Gastroesophageal sphincter (tissue), 4 donors: Measurements from ENCODE around the gene FAM177B. TPM values are rescaled to one million over a fixed set of nuclear protein-coding genes. Genes with fewer than 3 reads are reported as not detected.

ENCODE experiments used
- ATAC-seq: fragments of 150-250 bp; one replicate; pipeline ENCODE4 v1.9.1; 2016; ENCODE audit warnings: mild to moderate bottlenecking, moderate library complexity
- H3K27ac ChIP-seq, 4 donors: fragments of 200-600 bp; sonication (generic) in 3 of 4; 1 replicate in 3 of 4; 2 replicates in 1 of 4; pipeline ENCODE4 v1.5.1; 2016 to 2019
- H3K27me3 ChIP-seq: fragments of 200-600 bp; sonication (generic); one replicate; pipeline ENCODE4 v1.5.1; 2019
- H3K36me3 ChIP-seq, 2 donors: fragments of 200-600 bp; sonication (generic); one replicate each; pipeline ENCODE4 v1.5.1; 2019; ENCODE audit warnings: control low read depth in 1 of 2
- H3K4me1 ChIP-seq, 3 donors: fragments of 200-600 bp; sonication (generic); 1 replicate in 2 of 3; 2 replicates in 1 of 3; pipeline ENCODE4 v1.5.1; 2016 to 2019; ENCODE audit warnings: control low read depth in 2 of 3
- H3K4me3 ChIP-seq, 2 donors: fragments of 200-600 bp; sonication (generic); one replicate each; pipeline ENCODE4 v1.5.1; 2019; ENCODE audit warnings: mild to moderate bottlenecking in 1 of 2, moderate library complexity in 1 of 2
- H3K9me3 ChIP-seq, 3 donors: fragments of 200-600 bp; sonication (generic); one replicate each; pipeline ENCODE4 v1.5.1; 2017 to 2019; ENCODE audit warnings: control low read depth in 2 of 3
- EP300 ChIP-seq: sonication (generic); formaldehyde crosslinking; IDR thresholded peaks from one replicate; pipeline ENCODE4 v1.6.1; 2017; ENCODE audit warnings: antibody characterized with exemption, mild to moderate bottlenecking
- POLR2A ChIP-seq, 2 donors: fragments of 450-650 bp; IDR thresholded peaks; one replicate each; pipeline ENCODE4 v1.6.1; 2017; ENCODE audit warnings: antibody characterized with exemption in 2 of 2, mild to moderate bottlenecking in 2 of 2, moderate library complexity in 1 of 2
- POLR2AphosphoS5 ChIP-seq: sonication (generic); formaldehyde crosslinking; IDR thresholded peaks from one replicate; pipeline ENCODE4 v1.6.1; 2017; ENCODE audit warnings: antibody characterized with exemption
- WGBS, 2 donors: methylation state at CpG; one replicate each; pipeline ENCODE4 v1.1.5; 2018; ENCODE audit warnings: low coverage in 1 of 2; 5-methylcytosine and 5-hydroxymethylcytosine counted together
- total RNA-seq, 4 donors: library from RNA; depleted of rRNA; stranded (reverse); fragments of >200 nt; gene quantifications; one replicate each; pipeline ENCODE4 v1.1.0, GENCODE V29; 2016
- TF ChIP-seq, protein P1 (sequence below), 4 experiments: fragments of 200-600 bp in 2 of 4; fragments of 450-650 bp in 2 of 4; sonication (generic) in 1 of 4; IDR thresholded peaks; one replicate each; pipeline ENCODE4 v1.5.1; 2017 to 2019; ENCODE audit warnings: antibody characterized with exemption in 4 of 4, mild to moderate bottlenecking in 2 of 4, moderate library complexity in 2 of 4

FAM177B gene
- total RNA-seq, 4 donors from 2014 or later: 0.73 TPM; not detected in 3

DNA sequence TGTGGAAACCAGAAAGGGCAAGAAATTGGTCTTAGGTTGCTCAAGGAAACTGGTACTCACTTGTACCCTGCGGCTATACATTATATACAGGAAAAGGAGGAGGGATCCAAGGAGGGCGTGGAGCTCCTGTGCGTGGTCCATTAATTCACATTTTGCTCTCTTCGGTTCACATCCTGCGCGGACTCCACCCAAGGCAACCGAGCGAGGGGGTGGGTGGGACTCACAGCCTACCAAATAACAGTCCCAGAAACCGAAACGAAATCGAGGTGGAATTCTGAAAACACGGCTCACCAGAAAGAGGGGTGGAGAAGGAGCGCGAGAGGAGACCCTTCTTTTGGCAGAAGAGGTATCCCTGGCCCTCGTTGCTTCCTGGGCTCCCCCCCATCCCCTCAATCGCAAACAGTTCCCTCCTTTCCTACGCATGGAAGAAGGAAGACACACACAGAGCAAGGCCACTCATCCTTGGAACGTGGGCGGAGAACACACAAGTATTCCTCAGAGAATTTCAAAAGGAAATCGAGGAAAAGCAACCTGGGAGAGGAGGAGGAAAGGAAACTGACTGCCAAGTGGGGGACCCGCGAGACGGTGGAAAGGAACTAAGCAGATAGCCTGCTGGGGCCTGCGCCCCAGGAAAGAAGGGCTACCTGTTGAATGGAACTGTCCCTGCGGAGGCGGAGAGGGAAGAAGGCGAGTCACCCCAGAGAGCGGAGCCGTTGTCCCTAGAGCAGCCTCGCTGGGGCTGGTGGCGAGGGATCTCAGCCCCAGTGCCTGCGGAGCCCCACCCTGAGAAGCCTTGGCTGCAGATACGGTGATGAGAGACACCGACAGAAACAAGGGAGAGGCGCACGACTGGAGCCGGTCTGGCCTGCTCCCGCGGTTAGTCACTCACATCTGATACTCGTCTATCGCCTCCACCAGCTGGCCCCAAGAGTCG is 25.4 kb upstream of the FAM177B start:
- 0% methylated on average over 9 to 18 of the region's 42 CpGs for WGBS, 2 donors

DNA sequence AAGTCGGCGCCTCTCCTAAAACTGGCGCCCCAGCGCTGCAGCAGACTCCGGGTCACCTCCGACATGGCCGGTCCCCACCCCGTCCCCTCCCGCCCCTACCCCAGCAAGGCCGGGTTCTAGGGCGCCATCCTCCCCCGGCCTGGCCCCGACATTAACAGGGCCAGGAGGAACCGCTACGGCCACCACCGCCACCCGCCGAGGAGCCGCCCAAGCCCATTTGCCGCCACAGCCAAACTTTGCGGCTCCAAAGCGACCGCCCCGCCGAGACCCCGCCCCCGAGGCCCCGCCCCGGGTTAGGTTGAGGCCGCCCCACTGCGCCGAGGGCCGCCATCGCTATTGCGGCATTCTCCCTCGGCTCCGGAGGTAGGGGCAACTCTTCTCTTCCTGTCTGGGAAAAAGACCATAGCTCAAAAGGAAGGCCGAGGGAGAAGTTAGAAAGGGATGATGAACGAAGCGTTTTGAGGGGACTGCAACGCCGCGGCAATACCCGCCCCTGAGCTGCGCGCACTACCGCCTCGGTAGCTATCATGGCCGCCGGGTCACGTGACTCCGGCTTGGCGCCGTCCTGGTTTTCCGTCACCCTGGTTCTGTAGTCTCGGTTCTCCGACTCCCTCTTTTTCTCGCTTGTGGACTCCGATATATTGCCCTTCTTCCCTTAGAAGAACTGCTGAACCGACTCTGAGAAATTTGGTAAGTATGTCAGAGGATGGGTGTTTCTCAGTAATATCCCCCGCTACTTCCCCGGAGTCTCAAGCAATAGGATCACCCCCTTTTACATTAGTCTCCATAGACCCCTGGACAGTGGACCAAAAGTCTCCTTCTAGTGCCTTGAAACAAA is 24.5 kb upstream of the FAM177B start, which contains the start of the genes AIDA and BROX:
AIDA (minus strand) TSS at position 239 of the 838 bp plus-strand sequence; CDS start at position 65, 174 bp downstream.
BROX (plus strand) TSS at position 312 of the 838 bp plus-strand sequence. CDS start 3,136 bp downstream, outside the sequence.
- H3K9me3 ChIP-seq: no peaks in the 10 kb centered on the region
- peak within 1 kb of the TSS; percentile 70 to 91 for H3K4me3 ChIP-seq
- no peaks in the 10 kb centered on the region for H3K27me3 ChIP-seq
- 0% methylated on average over 1 of the region's 62 CpGs; no CpG with 5 or more reads in 1 of the 2 donors for WGBS, 2 donors
- H3K27ac ChIP-seq: peak within 1 kb of the TSS; percentile 94 to 97 (median 97)
- H3K4me1 ChIP-seq: peaks cover 0 to 61% (median 17%) of the 10 kb centered on the region in 3 donors
- H3K36me3 ChIP-seq: peaks cover 0 to 26% of the 10 kb centered on the region in 2 donors
- TF ChIP-seq, protein P1, sequence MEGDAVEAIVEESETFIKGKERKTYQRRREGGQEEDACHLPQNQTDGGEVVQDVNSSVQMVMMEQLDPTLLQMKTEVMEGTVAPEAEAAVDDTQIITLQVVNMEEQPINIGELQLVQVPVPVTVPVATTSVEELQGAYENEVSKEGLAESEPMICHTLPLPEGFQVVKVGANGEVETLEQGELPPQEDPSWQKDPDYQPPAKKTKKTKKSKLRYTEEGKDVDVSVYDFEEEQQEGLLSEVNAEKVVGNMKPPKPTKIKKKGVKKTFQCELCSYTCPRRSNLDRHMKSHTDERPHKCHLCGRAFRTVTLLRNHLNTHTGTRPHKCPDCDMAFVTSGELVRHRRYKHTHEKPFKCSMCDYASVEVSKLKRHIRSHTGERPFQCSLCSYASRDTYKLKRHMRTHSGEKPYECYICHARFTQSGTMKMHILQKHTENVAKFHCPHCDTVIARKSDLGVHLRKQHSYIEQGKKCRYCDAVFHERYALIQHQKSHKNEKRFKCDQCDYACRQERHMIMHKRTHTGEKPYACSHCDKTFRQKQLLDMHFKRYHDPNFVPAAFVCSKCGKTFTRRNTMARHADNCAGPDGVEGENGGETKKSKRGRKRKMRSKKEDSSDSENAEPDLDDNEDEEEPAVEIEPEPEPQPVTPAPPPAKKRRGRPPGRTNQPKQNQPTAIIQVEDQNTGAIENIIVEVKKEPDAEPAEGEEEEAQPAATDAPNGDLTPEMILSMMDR (IDR thresholded peaks at IDR 0.05): no peak
- no peak for TF ChIP-seq EP300
- TF ChIP-seq POLR2AphosphoS5: peak; percentile 50
- TF ChIP-seq POLR2A (IDR thresholded peaks at IDR 0.05): peak in 1 of 2 donors; percentile 48
- peak; percentile 94 for ATAC-seq

More for the DNA sequence above, 25.4 kb upstream of the FAM177B start:
- H3K4me3 ChIP-seq: peak overlapping the region; percentile 70 to 91
- no peak for TF ChIP-seq EP300
- TF ChIP-seq, protein P1 (IDR thresholded peaks at IDR 0.05): no peak
- no peak for TF ChIP-seq POLR2A (IDR thresholded peaks at IDR 0.05)
- TF ChIP-seq POLR2AphosphoS5: no peak
- no peaks in the 10 kb centered on the region for H3K27me3 ChIP-seq
- H3K9me3 ChIP-seq: no peaks in the 10 kb centered on the region
- H3K36me3 ChIP-seq: peaks cover 0 to 17% of the 10 kb centered on the region in 2 donors
- peak overlapping the region; percentile 94 to 97 (median 97) for H3K27ac ChIP-seq
- peak; percentile 52 for ATAC-seq
- H3K4me1 ChIP-seq: peaks cover 0 to 61% (median 17%) of the 10 kb centered on the region in 3 donors

DNA sequence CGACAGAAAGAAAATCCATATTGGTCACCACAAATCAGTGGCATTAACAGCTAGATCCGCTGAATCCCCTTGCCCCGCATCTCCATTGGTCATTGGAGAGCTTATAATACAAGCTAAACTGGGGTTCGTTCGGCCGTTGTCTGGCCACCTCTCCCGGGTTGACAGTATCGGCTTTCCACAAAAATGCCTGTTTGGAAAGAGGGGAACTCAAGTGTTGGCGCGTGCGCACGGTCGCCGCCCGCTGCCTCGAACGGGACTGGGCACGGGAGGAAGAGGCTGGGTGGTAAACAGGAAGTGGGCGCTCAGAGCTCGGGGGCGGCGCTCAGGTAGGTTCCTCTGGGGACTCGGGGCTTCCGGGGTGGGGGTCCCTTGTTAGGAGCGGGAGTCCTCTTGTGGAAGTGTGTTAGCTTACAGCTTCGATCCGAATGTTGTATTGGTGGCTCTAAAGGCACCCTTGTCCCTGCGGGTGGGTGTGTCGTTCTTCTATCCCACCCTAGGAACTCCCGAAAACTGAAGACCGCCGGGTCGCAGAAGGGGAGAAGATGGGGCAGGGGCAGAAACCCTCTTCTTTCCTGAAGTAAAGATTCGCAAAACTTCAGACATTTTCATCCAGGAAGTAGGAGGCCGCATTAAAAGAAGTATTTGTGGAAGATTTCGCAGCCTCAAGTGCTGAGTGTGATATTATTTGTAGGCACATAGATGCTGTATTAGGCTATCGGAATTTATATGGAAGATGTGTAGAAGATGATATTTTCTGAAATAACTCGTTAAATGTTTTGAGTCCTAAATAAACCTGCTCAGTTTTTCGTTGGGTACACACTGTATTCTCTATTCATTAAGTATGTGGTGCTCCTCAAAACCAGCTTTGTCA is 23.7 kb upstream of the FAM177B start:
- peak overlapping the region; percentile 70 to 91 for H3K4me3 ChIP-seq
- no peak for TF ChIP-seq EP300
- TF ChIP-seq, protein P1 (IDR thresholded peaks at IDR 0.05): peak in 1 of 4 experiments; percentile 19
- peak; percentile 60 for TF ChIP-seq POLR2AphosphoS5
- TF ChIP-seq POLR2A (IDR thresholded peaks at IDR 0.05): peak; percentile 19 to 35
- peak; percentile 87 for ATAC-seq
- H3K36me3 ChIP-seq: peaks cover 0 to 34% of the 10 kb centered on the region in 2 donors
- H3K27me3 ChIP-seq: no peaks in the 10 kb centered on the region
- H3K27ac ChIP-seq: peak overlapping the region; percentile 94 to 97 (median 97)
- H3K9me3 ChIP-seq: no peaks in the 10 kb centered on the region
- peaks cover 0 to 57% (median 17%) of the 10 kb centered on the region in 3 donors for H3K4me1 ChIP-seq
- 1 to 2% methylated on average over 10 to 14 of the region's 39 CpGs for WGBS, 2 donors

DNA sequence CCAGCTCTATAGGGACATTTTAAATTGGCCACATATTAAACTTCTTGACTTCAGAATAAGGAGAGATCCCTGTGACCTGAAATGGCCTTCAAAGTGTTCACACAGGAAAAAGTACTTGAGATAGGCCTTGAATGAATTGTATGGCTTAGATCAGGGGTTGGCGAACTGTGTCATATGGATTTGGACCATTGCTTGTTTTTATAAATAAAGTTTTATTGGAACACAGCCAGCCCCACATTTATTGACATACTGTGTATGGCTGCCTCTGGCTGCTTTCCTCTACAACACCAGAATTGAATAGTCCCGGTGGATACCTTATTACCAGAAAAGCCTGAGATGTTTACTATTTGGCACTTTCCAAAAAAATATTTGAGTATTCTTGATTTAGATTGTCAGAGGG is 20.6 kb upstream of the FAM177B start:
- 90 to 100% methylated on average over 2 of the region's 2 CpGs for WGBS, 2 donors
- H3K27me3 ChIP-seq: no peaks in the 10 kb centered on the region
- peaks cover 12 to 63% of the 10 kb centered on the region in 2 donors for H3K36me3 ChIP-seq
- no peak overlapping the region for H3K4me3 ChIP-seq
- TF ChIP-seq EP300 (no peak), POLR2A (IDR thresholded peaks at IDR 0.05) (no peak), POLR2AphosphoS5 (no peak)
- TF ChIP-seq, protein P1 (IDR thresholded peaks at IDR 0.05): no peak
- H3K4me1 ChIP-seq: peaks cover 0 to 27% (median 0%) of the 10 kb centered on the region in 3 donors
- no peak overlapping the region for H3K27ac ChIP-seq
- ATAC-seq: no peak
- no peaks in the 10 kb centered on the region for H3K9me3 ChIP-seq
